ENCODE results near the gene AIFM2.
"Not testable (repeated sequence)": the region's sequence is repeated elsewhere in the genome, so short reads cannot be mapped to it uniquely, and the experiment has no call there.

Gene AIFM2

GRCh38 chr10:70090951-70091350, 41.7 kb downstream of the AIFM2 start:
- no peak for DNase-seq

- no peak for DNase-seq
These were observed 42.6 kb downstream of the AIFM2 start for GRCh38 chr10:70090013-70090412.

GRCh38 chr10:70088308-70088698, 44.3 kb downstream of the AIFM2 start:
- DNase-seq = no peak

- no peak for DNase-seq
These were observed 44.9 kb downstream of the AIFM2 start for GRCh38 chr10:70087616-70088307.

GRCh38 chr10:70085975-70086613, 46.5 kb downstream of the AIFM2 start:
- DNase-seq = no peak

- no peak for DNase-seq
These were observed 48.4 kb downstream of the AIFM2 start for GRCh38 chr10:70084189-70084588.

GRCh38 chr10:70080789-70081188, 51.8 kb downstream of the AIFM2 start:
- not testable (repeated sequence) for DNase-seq

GRCh38 chr10:70078937-70079336, 53.7 kb downstream of the AIFM2 start:
- no peak for DNase-seq

- no peak for DNase-seq
These were observed 54.3 kb downstream of the AIFM2 start for GRCh38 chr10:70078329-70078728.

- no peak for DNase-seq
These were observed 57.7 kb downstream of the AIFM2 start for GRCh38 chr10:70074971-70075370.

- no peak for DNase-seq
These were observed 58.5 kb downstream of the AIFM2 start for GRCh38 chr10:70074165-70074564.

- no peak for DNase-seq
These were observed 61.8 kb downstream of the AIFM2 start for GRCh38 chr10:70070834-70071233.

- DNase-seq = no peak
These were observed 63.3 kb downstream of the AIFM2 start for GRCh38 chr10:70069346-70069745.

GRCh38 chr10:70068925-70069324, 63.7 kb downstream of the AIFM2 start:
- no peak for DNase-seq

GRCh38 chr10:70067586-70067985, 65.0 kb downstream of the AIFM2 start:
- DNase-seq = no peak

- no peak for DNase-seq
These were observed 66.4 kb downstream of the AIFM2 start for GRCh38 chr10:70066190-70066589.

GRCh38 chr10:70064486-70064885, 68.1 kb downstream of the AIFM2 start:
- DNase-seq = no peak

GRCh38 chr10:70063418-70064098, 69.1 kb downstream of the AIFM2 start:
- no peak for DNase-seq

Measured in NCI-H146 (cell line).